Stomach (tissue), 4 donors: ENCODE measurements around the gene TYRO3.

Experiments used
- POLR2AphosphoS5 ChIP-seq, 3 donors: sonication (generic); formaldehyde crosslinking; IDR thresholded peaks; one replicate each; pipeline ENCODE4 v1.6.1; 2016; ENCODE audit warnings: antibody characterized with exemption in 3 of 3
- TF ChIP-seq, protein P1 (sequence below), 7 experiments: fragments of 450-650 bp in 4 of 7; fragments of 200-600 bp in 3 of 7; sonication (generic) in 3 of 7; IDR thresholded peaks; one replicate each; pipeline ENCODE4 v1.5.1; 2016 to 2019; ENCODE audit warnings: antibody characterized with exemption in 7 of 7, control low read depth in 2 of 7, mild to moderate bottlenecking in 1 of 7

DNA sequence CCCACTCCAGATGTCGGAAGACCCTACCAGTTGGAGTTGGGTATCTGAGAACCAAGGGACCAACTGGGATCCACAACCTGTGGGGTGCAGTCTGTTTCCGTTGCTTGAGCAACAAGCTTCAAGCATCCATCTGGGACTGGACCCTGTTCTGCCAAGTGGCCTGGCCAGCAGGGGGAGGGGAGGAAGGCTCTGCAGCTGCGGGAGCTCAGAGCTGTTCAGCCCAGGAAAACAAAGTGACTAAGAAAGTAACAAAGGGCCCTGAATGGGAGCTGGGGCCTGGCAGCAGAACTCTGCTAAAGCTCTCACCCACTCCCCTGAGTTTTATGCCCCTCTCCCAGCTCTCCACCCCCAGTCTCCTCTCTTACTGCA is 2.7 kb downstream of the TYRO3 start:
- no peak for TF ChIP-seq POLR2AphosphoS5 (IDR thresholded peaks at IDR 0.05)
- TF ChIP-seq, protein P1, sequence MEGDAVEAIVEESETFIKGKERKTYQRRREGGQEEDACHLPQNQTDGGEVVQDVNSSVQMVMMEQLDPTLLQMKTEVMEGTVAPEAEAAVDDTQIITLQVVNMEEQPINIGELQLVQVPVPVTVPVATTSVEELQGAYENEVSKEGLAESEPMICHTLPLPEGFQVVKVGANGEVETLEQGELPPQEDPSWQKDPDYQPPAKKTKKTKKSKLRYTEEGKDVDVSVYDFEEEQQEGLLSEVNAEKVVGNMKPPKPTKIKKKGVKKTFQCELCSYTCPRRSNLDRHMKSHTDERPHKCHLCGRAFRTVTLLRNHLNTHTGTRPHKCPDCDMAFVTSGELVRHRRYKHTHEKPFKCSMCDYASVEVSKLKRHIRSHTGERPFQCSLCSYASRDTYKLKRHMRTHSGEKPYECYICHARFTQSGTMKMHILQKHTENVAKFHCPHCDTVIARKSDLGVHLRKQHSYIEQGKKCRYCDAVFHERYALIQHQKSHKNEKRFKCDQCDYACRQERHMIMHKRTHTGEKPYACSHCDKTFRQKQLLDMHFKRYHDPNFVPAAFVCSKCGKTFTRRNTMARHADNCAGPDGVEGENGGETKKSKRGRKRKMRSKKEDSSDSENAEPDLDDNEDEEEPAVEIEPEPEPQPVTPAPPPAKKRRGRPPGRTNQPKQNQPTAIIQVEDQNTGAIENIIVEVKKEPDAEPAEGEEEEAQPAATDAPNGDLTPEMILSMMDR (IDR thresholded peaks at IDR 0.05): no peak
